ENCODE data around the gene NPTX1. TPM values are rescaled to one million over a fixed set of nuclear protein-coding genes. Genes with fewer than 3 reads are reported as not detected.

The NPTX1 gene
- total and polyA plus RNA-seq, 3 experiments from 2014 or later = 0.93 to 1.2 TPM; not detected in 1

GRCh38 chr17:80431246-80432195 lies 44.9 kb downstream of the NPTX1 start:
- no peak for DNase-seq
- H3K27me3 Mint-ChIP-seq = peaks cover 0 to 3% of the 10 kb centered on the region in 2 donors
- CTCF ChIA-PET = interaction anchor here (1.2 kb wide), 1 partner anchor 144 kb away, joined by 3 read pairs; no protein-coding TSS in a partner anchor
- no peaks in the 10 kb centered on the region for H3K9me3 Mint-ChIP-seq
- H3K36me3 ChIP-seq (ENCODE audit: insufficient read depth, low read length) = no peaks in the 10 kb centered on the region
- peaks cover 8% of the 10 kb centered on the region for H3K4me1 ChIP-seq (ENCODE audit: insufficient read depth, low read length)
- H3K36me3 Mint-ChIP-seq = no peaks in the 10 kb centered on the region
- H3K4me3 ChIP-seq (ENCODE audit: low read length) = no peak overlapping the region
- H3K27ac Mint-ChIP-seq = no peak overlapping the region
- no peak overlapping the region for H3K27ac ChIP-seq (ENCODE audit: low read depth, low read length)
- no peaks in the 10 kb centered on the region for H3K27me3 ChIP-seq (ENCODE audit: insufficient read depth, low read length, poor library complexity, severe bottlenecking)
- H3K4me3 Mint-ChIP-seq = no peak overlapping the region
- POLR2A ChIA-PET = no interaction called here
- H3K4me1 Mint-ChIP-seq = peaks cover 4% of the 10 kb centered on the region in 3 donors
- no peaks in the 10 kb centered on the region for H3K9me3 ChIP-seq (ENCODE audit: low read length)

GRCh38 chr17:80430446-80431245 lies 45.8 kb downstream of the NPTX1 start:
- Mint-ChIP-seq H3K36me3 (no peaks in the 10 kb centered on the region), H3K27me3 (peaks cover 0 to 3% of the 10 kb centered on the region in 2 donors), H3K27ac (no peak overlapping the region)

GRCh38 chr17:80429356-80430275 lies 46.8 kb downstream of the NPTX1 start:
- H3K9me3 Mint-ChIP-seq = no peaks in the 10 kb centered on the region

More at GRCh38 chr17:80430446-80431245, 45.8 kb downstream of the NPTX1 start:
- Histone ChIP-seq H3K36me3 (ENCODE audit: insufficient read depth, low read length) (no peaks in the 10 kb centered on the region), H3K9me3 (ENCODE audit: low read length) (no peaks in the 10 kb centered on the region), H3K27me3 (ENCODE audit: insufficient read depth, low read length, poor library complexity, severe bottlenecking) (no peaks in the 10 kb centered on the region), H3K27ac (ENCODE audit: low read depth, low read length) (no peak overlapping the region), H3K4me1 (ENCODE audit: insufficient read depth, low read length) (peaks cover 9% of the 10 kb centered on the region), H3K4me3 (ENCODE audit: low read length) (no peak overlapping the region)
- ChIA-PET CTCF (interaction anchor here (1.2 kb wide), 1 partner anchor 145 kb away, joined by 3 read pairs; no protein-coding TSS in a partner anchor), POLR2A (no interaction called here)
- Mint-ChIP-seq H3K4me1 (peaks cover 4 to 10% (median 4%) of the 10 kb centered on the region in 3 donors), H3K9me3 (no peaks in the 10 kb centered on the region), H3K4me3 (no peak overlapping the region)
- no peak for DNase-seq

GRCh38 chr17:80428796-80429195 lies 47.6 kb downstream of the NPTX1 start:
- no peaks in the 10 kb centered on the region for H3K27me3 ChIP-seq (ENCODE audit: insufficient read depth, low read length, poor library complexity, severe bottlenecking)
- Mint-ChIP-seq H3K27me3 (no peaks in the 10 kb centered on the region), H3K9me3 (no peaks in the 10 kb centered on the region), H3K4me1 (peaks cover 8 to 15% (median 9%) of the 10 kb centered on the region in 3 donors), H3K4me3 (no peak overlapping the region), H3K36me3 (no peaks in the 10 kb centered on the region), H3K27ac (no peak overlapping the region)
- POLR2A ChIA-PET = no interaction called here
- peaks cover 9% of the 10 kb centered on the region for H3K4me1 ChIP-seq (ENCODE audit: insufficient read depth, low read length)
- CTCF ChIA-PET = interaction anchor here (1.7 kb wide), 1 partner anchor 671 kb away, joined by 3 read pairs; no protein-coding TSS in a partner anchor
- H3K9me3 ChIP-seq (ENCODE audit: low read length) = no peaks in the 10 kb centered on the region
- H3K4me3 ChIP-seq (ENCODE audit: low read length) = no peak overlapping the region
- no peak for DNase-seq
- no peaks in the 10 kb centered on the region for H3K36me3 ChIP-seq (ENCODE audit: insufficient read depth, low read length)
- H3K27ac ChIP-seq (ENCODE audit: low read depth, low read length) = no peak overlapping the region

More at GRCh38 chr17:80429356-80430275, 46.8 kb downstream of the NPTX1 start:
- ChIA-PET CTCF (no interaction called here), POLR2A (interaction anchor here (0.5 kb wide), 1 partner anchor 386 kb away, joined by 4 read pairs; no protein-coding TSS in a partner anchor)
- H3K4me1 ChIP-seq (ENCODE audit: insufficient read depth, low read length) = peaks cover 9% of the 10 kb centered on the region
- H3K27me3 ChIP-seq (ENCODE audit: insufficient read depth, low read length, poor library complexity, severe bottlenecking) = no peaks in the 10 kb centered on the region
- Mint-ChIP-seq H3K4me3 (no peak overlapping the region), H3K36me3 (no peaks in the 10 kb centered on the region), H3K27ac (no peak overlapping the region), H3K27me3 (peaks cover 0 to 3% of the 10 kb centered on the region in 2 donors), H3K4me1 (peaks cover 4 to 10% (median 4%) of the 10 kb centered on the region in 3 donors)
- no peak overlapping the region for H3K4me3 ChIP-seq (ENCODE audit: low read length)
- no peaks in the 10 kb centered on the region for H3K36me3 ChIP-seq (ENCODE audit: insufficient read depth, low read length)
- H3K27ac ChIP-seq (ENCODE audit: low read depth, low read length) = no peak overlapping the region
- H3K9me3 ChIP-seq (ENCODE audit: low read length) = no peaks in the 10 kb centered on the region
- DNase-seq = no peak

- H3K4me1 Mint-ChIP-seq = peaks cover 8 to 15% (median 9%) of the 10 kb centered on the region in 3 donors
- no peaks in the 10 kb centered on the region for H3K9me3 Mint-ChIP-seq
- H3K4me3 Mint-ChIP-seq = no peak overlapping the region
- ChIA-PET CTCF (interaction anchor here (1.3 to 1.7 kb wide), 4 partner anchors 146 to 675 kb away, joined by 3 to 15 read pairs (median 6); no protein-coding TSS in a partner anchor), POLR2A (interaction anchor here (1.6 kb wide), 1 partner anchor 145 kb away, joined by 5 read pairs; no protein-coding TSS in a partner anchor)
- H3K4me3 ChIP-seq (ENCODE audit: low read length) = no peak overlapping the region
- no peaks in the 10 kb centered on the region for H3K36me3 Mint-ChIP-seq
- DNase-seq = no peak
- no peak overlapping the region for H3K27ac ChIP-seq (ENCODE audit: low read depth, low read length)
- H3K9me3 ChIP-seq (ENCODE audit: low read length) = no peaks in the 10 kb centered on the region
- no peaks in the 10 kb centered on the region for H3K27me3 ChIP-seq (ENCODE audit: insufficient read depth, low read length, poor library complexity, severe bottlenecking)
- H3K4me1 ChIP-seq (ENCODE audit: insufficient read depth, low read length) = peaks cover 9% of the 10 kb centered on the region
- H3K27me3 Mint-ChIP-seq = no peaks in the 10 kb centered on the region
- H3K36me3 ChIP-seq (ENCODE audit: insufficient read depth, low read length) = no peaks in the 10 kb centered on the region
- H3K27ac Mint-ChIP-seq = no peak overlapping the region
Observed at GRCh38 chr17:80428363-80428762, 48.0 kb downstream of the NPTX1 start.

GRCh38 chr17:80427366-80428282 lies 48.8 kb downstream of the NPTX1 start:
- H3K27ac ChIP-seq (ENCODE audit: low read depth, low read length) = no peak overlapping the region
- H3K9me3 ChIP-seq (ENCODE audit: low read length) = no peaks in the 10 kb centered on the region
- peaks cover 9% of the 10 kb centered on the region for H3K4me1 ChIP-seq (ENCODE audit: insufficient read depth, low read length)
- ChIA-PET POLR2A (interaction anchor here (1.6 kb wide), 1 partner anchor 146 kb away, joined by 5 read pairs; no protein-coding TSS in a partner anchor), CTCF (interaction anchor here (0.6 to 1.7 kb wide), 24 partner anchors 8 to 676 kb away, joined by 3 to 16 read pairs (median 4); no protein-coding TSS in a partner anchor)
- H3K27ac Mint-ChIP-seq = no peak overlapping the region
- no peak for DNase-seq
- H3K27me3 Mint-ChIP-seq = no peaks in the 10 kb centered on the region
- no peaks in the 10 kb centered on the region for H3K9me3 Mint-ChIP-seq
- peaks cover 8 to 15% (median 9%) of the 10 kb centered on the region in 3 donors for H3K4me1 Mint-ChIP-seq
- no peaks in the 10 kb centered on the region for H3K36me3 ChIP-seq (ENCODE audit: insufficient read depth, low read length)
- no peak overlapping the region for H3K4me3 ChIP-seq (ENCODE audit: low read length)
- H3K27me3 ChIP-seq (ENCODE audit: insufficient read depth, low read length, poor library complexity, severe bottlenecking) = no peaks in the 10 kb centered on the region
- H3K36me3 Mint-ChIP-seq = no peaks in the 10 kb centered on the region
- no peak overlapping the region for H3K4me3 Mint-ChIP-seq
